ENCODE data around the gene KANSL1. TPM values are rescaled to one million over a fixed set of nuclear protein-coding genes. Genes with fewer than 3 reads are reported as not detected.

The KANSL1 gene
- total and polyA plus RNA-seq, 2 donors (not counting 1 experiment from before 2014, with no cell fraction given): 36.8 to 233 TPM

DNA sequence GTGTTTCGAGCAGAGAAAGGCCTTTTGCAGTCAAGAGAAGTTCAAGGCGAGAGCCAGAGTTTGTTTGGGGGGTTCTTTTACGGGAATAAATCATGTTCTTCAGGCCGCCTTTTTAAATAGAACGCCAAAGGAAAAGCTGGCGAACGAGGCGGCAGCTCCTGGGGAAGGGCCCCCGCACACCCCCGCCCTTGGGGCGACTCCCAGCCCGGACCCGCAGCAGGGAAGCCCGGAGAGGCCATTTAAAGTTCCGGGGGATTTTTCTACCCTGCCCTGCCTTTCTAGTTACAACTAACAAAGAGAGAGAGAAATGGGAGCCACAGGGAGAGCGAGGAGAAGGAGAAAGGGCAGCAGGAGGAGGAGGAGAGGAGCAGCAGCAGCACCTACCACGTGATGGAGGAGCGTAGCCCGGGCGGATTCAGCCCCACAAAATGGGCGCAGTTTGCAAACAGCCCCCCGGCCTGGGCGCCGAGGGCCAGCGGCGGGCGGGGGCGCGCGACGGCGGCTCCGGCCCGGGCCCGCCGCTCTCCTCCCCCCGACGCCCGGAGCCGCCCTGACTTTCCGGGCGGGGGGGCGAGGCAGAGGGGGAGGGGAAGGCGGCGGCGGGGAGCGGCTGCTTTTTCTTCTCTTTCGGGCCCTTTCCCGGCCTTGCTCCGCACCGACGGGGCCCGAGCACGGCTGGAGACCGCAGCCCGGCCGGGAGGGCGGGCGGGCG is 634 bp downstream of the KANSL1 start:
- H3K9ac ChIP-seq (ENCODE audit: low read length): peak overlapping the region; percentile 95
- peak overlapping the region; percentile 100 for H3K4me3 Mint-ChIP-seq
- peaks cover 57% of the 10 kb centered on the region for H3K4me1 Mint-ChIP-seq
- no peak for TF ChIP-seq EZH2 (IDR thresholded peaks at IDR 0.05; ENCODE audit: borderline replicate concordance, insufficient read depth, low read depth, low read length, poor library complexity, severe bottlenecking)
- TF ChIP-seq, protein P1, sequence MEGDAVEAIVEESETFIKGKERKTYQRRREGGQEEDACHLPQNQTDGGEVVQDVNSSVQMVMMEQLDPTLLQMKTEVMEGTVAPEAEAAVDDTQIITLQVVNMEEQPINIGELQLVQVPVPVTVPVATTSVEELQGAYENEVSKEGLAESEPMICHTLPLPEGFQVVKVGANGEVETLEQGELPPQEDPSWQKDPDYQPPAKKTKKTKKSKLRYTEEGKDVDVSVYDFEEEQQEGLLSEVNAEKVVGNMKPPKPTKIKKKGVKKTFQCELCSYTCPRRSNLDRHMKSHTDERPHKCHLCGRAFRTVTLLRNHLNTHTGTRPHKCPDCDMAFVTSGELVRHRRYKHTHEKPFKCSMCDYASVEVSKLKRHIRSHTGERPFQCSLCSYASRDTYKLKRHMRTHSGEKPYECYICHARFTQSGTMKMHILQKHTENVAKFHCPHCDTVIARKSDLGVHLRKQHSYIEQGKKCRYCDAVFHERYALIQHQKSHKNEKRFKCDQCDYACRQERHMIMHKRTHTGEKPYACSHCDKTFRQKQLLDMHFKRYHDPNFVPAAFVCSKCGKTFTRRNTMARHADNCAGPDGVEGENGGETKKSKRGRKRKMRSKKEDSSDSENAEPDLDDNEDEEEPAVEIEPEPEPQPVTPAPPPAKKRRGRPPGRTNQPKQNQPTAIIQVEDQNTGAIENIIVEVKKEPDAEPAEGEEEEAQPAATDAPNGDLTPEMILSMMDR (IDR thresholded peaks at IDR 0.05): no peak
- H3K4me3 ChIP-seq (ENCODE audit: control extremely low read depth in 1 of 5, extremely low read depth in 1 of 5, insufficient read depth in 1 of 5, low read depth in 2 of 5, low read length in 4 of 5): peak overlapping the region; percentile 83 to 100 (median 93)
- H3K4me2 ChIP-seq (replicated peaks; ENCODE audit: low read depth, low read length, poor library complexity, severe bottlenecking): peak overlapping the region; percentile 83
- no peaks in the 10 kb centered on the region for H3K9me3 Mint-ChIP-seq (ENCODE audit: insufficient read depth)
- intact Hi-C loops (cut with micrococcal nuclease): loop anchor here (5.0 to 10.0 kb wide), 4 partner anchors 50 to 1132 kb away; partner anchors contain the start of genes EFCAB13 and NMT1
- no peaks in the 10 kb centered on the region for H3K36me3 ChIP-seq (replicated peaks in 1 of 2; ENCODE audit: control extremely low read depth in 1 of 2, control insufficient read depth in 1 of 2, extremely low read depth in 1 of 2, insufficient read depth in 2 of 2, low read length in 1 of 2)
- POLR2A ChIA-PET: interaction anchor here (0.6 to 1.3 kb wide), 7 partner anchors 24 to 1703 kb away, joined by 3 to 5 read pairs (median 3); partner anchors contain the start of gene SP2
- H3K27me3 Mint-ChIP-seq: no peaks in the 10 kb centered on the region
- H3K9me3 ChIP-seq (ENCODE audit: control extremely low read depth in 1 of 3, control insufficient read depth in 2 of 3, insufficient read depth in 1 of 3, low read length in 2 of 3): no peaks in the 10 kb centered on the region
- CTCF ChIA-PET: interaction anchor here (0.6 to 3.0 kb wide), 24 partner anchors 8 to 225 kb away, joined by 3 to 27 read pairs (median 4); no protein-coding TSS in a partner anchor
- H3K4me1 ChIP-seq (ENCODE audit: control insufficient read depth in 2 of 2, insufficient read depth in 2 of 2, low read length in 2 of 2): peaks cover 33 to 46% of the 10 kb centered on the region in 2 donors
- peaks cover 74% of the 10 kb centered on the region for H3K79me2 ChIP-seq (ENCODE audit: control insufficient read depth, insufficient read depth, low read length)
- H3K27me3 ChIP-seq (replicated peaks in 1 of 4; ENCODE audit: control extremely low read depth in 1 of 4, control insufficient read depth in 3 of 4, insufficient read depth in 4 of 4, low read length in 3 of 4): no peaks in the 10 kb centered on the region
- peak overlapping the region; percentile 83 for H2AFZ ChIP-seq (ENCODE audit: insufficient read depth, low read depth, low read length, poor library complexity, severe bottlenecking)
- peaks cover 28% of the 10 kb centered on the region for H4K20me1 ChIP-seq (ENCODE audit: control insufficient read depth, insufficient read depth, low read length, poor library complexity, severe bottlenecking)
- DNase-seq: peak; percentile 82
- peak; percentile 39 for ATAC-seq (ENCODE audit: low read depth)
- peak overlapping the region; percentile 99 for H3K27ac Mint-ChIP-seq
- under 1% methylated on average over 45 of the region's 60 CpGs for WGBS (ENCODE audit: insufficient coverage)
- peak overlapping the region; percentile 91 to 95 for H3K27ac ChIP-seq (ENCODE audit: low read length in 2 of 2)

- peak overlapping the region; percentile 83 to 100 (median 93) for H3K4me3 ChIP-seq (ENCODE audit: control extremely low read depth in 1 of 5, extremely low read depth in 1 of 5, insufficient read depth in 1 of 5, low read depth in 2 of 5, low read length in 4 of 5)
- POLR2A ChIA-PET: interaction anchor here (0.7 kb wide), 2 partner anchors 25 to 133 kb away, joined by 3 read pairs; no protein-coding TSS in a partner anchor
- TF ChIP-seq EZH2 (IDR thresholded peaks at IDR 0.05; ENCODE audit: borderline replicate concordance, insufficient read depth, low read depth, low read length, poor library complexity, severe bottlenecking): no peak
- TF ChIP-seq, protein P1 (IDR thresholded peaks at IDR 0.05): no peak
- DNase-seq (no peak), ATAC-seq (ENCODE audit: low read depth) (no peak)
- CTCF ChIA-PET: interaction anchor here (1.1 to 3.0 kb wide), 5 partner anchors 10 to 148 kb away, joined by 4 to 27 read pairs (median 14); no protein-coding TSS in a partner anchor
- H3K27me3 Mint-ChIP-seq: no peaks in the 10 kb centered on the region
- H3K4me1 Mint-ChIP-seq: peaks cover 62% of the 10 kb centered on the region
- intact Hi-C loops (cut with micrococcal nuclease): loop anchor here (5.0 to 10.0 kb wide), 4 partner anchors 50 to 1133 kb away; partner anchors contain the start of genes EFCAB13 and NMT1
- H4K20me1 ChIP-seq (ENCODE audit: control insufficient read depth, insufficient read depth, low read length, poor library complexity, severe bottlenecking): peaks cover 33% of the 10 kb centered on the region
- H3K9ac ChIP-seq (ENCODE audit: low read length): peak overlapping the region; percentile 95
- H3K36me3 ChIP-seq (replicated peaks in 1 of 2; ENCODE audit: control extremely low read depth in 1 of 2, control insufficient read depth in 1 of 2, extremely low read depth in 1 of 2, insufficient read depth in 2 of 2, low read length in 1 of 2): no peaks in the 10 kb centered on the region
- H3K79me2 ChIP-seq (ENCODE audit: control insufficient read depth, insufficient read depth, low read length): peaks cover 74% of the 10 kb centered on the region
- H3K9me3 Mint-ChIP-seq (ENCODE audit: insufficient read depth): no peaks in the 10 kb centered on the region
- 13% methylated on average over 2 of the region's 7 CpGs for WGBS (ENCODE audit: insufficient coverage)
- peak overlapping the region; percentile 83 for H3K4me2 ChIP-seq (replicated peaks; ENCODE audit: low read depth, low read length, poor library complexity, severe bottlenecking)
- peak overlapping the region; percentile 91 to 95 for H3K27ac ChIP-seq (ENCODE audit: low read length in 2 of 2)
- H3K4me1 ChIP-seq (ENCODE audit: control insufficient read depth in 2 of 2, insufficient read depth in 2 of 2, low read length in 2 of 2): peaks cover 33 to 51% of the 10 kb centered on the region in 2 donors
- H3K4me3 Mint-ChIP-seq: peak overlapping the region; percentile 100
- H3K27ac Mint-ChIP-seq: peak overlapping the region; percentile 99
- peak overlapping the region; percentile 83 for H2AFZ ChIP-seq (ENCODE audit: insufficient read depth, low read depth, low read length, poor library complexity, severe bottlenecking)
- no peaks in the 10 kb centered on the region for H3K27me3 ChIP-seq (replicated peaks in 1 of 4; ENCODE audit: control extremely low read depth in 1 of 4, control insufficient read depth in 3 of 4, insufficient read depth in 4 of 4, low read length in 3 of 4)
- no peaks in the 10 kb centered on the region for H3K9me3 ChIP-seq (ENCODE audit: control extremely low read depth in 1 of 3, control insufficient read depth in 2 of 3, insufficient read depth in 1 of 3, low read length in 2 of 3)
Measured at GRCh38 chr17:46192189-46192438, 1.1 kb downstream of the KANSL1 start.
